C4-2B (cell line): ENCODE results near the gene HHEX.
"Not testable (repeated sequence)": the region's sequence is repeated elsewhere in the genome, so short reads cannot be mapped to it uniquely, and the experiment has no call there.

ENCODE experiments used
- H3K27ac ChIP-seq: fragments of 450-650 bp; 2 replicates; pipeline ENCODE4 v1.5.1; 2017
- CTCF ChIP-seq: fragments of 450-650 bp; conservative IDR thresholded peaks from 2 replicates; pipeline ENCODE4 v1.5.1; 2017; ENCODE audit warnings: mild to moderate bottlenecking
- ZFX ChIP-seq: fragments of 450-650 bp; IDR thresholded peaks from 2 replicates; pipeline ENCODE4 v1.6.1; 2017

The HHEX gene

GRCh38 chr10:92689663-92690210 lies at the start of gene HHEX:
HHEX (plus strand) TSS chr10:92689955; CDS start chr10:92689987, 32 bp downstream.
- H3K27ac ChIP-seq = no peak within 1 kb of the TSS
- TF ChIP-seq CTCF (no peak), ZFX (no peak)

DNA sequence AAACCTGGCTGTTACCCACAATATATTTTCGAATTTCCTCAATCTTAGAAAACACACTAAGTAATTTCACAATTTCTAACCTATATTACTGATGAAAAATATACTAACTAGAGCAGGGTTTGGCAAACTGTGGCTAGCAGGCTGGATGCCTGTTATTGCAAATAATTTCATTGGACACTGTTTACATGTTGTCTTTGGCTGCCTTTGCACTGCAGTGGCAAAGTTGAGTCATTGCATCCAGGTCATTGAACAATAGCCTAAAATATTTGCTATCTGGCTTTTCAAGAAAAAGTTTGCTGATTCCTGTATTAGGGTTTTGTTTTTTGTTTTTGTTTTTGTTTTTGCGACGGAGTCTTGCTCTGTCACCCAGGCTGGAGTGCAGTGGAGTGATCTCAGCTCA lies 49.6 kb upstream of the HHEX start:
- TF ChIP-seq CTCF (no peak), ZFX (no peak)
- H3K27ac ChIP-seq = no peak overlapping the region

- no peak overlapping the region for H3K27ac ChIP-seq
- TF ChIP-seq ZFX = no peak
- TF ChIP-seq CTCF = no peak
These were observed 48.3 kb upstream of the HHEX start for GRCh38 chr10:92641492-92641891.

DNA sequence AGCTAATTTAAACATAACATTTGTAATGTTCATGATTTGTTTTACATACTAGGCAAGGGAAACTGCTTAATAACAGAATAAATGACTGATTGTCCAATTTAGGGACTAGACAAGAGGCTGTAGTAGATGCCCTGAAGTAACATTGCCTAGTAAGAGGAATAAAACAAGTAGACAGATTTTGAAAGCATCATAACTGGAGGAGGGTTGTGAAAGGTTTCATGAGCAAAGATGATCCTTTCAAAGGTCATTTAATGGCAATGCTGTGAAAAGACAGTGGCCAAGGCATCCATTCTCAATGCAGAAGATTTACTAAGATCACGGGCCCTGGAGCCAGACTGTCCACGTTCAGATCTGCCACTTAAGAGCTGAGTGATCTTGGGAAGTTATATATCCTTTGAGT lies 44.8 kb upstream of the HHEX start:
- no peak for TF ChIP-seq ZFX
- TF ChIP-seq CTCF = peak; percentile 42; the same call in 1 of the 2 replicates
- H3K27ac ChIP-seq = no peak overlapping the region

DNA sequence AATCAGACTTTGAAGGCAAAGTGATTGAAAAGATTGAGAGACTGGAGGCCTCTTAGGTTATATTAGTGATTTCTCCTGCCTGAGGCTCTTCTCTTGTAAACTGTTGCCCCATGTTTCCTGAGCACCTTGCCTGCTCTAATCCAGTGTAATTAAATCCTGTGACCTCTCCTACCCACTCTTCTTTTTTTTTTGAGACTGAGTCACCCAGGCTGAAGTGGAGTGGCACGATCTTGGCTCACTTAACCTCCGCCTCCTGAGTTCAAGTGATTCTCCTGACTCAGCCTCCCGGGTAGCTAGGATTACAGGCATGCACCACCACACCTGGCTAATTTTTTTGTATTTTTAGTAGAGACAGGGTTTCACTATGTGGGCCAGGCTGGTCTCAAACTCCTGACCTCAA lies 38.9 kb upstream of the HHEX start:
- not testable (repeated sequence) for H3K27ac ChIP-seq

GRCh38 chr10:92655426-92655825 lies 34.3 kb upstream of the HHEX start:
- TF ChIP-seq CTCF (no peak), ZFX (no peak)
- H3K27ac ChIP-seq = no peak overlapping the region

DNA sequence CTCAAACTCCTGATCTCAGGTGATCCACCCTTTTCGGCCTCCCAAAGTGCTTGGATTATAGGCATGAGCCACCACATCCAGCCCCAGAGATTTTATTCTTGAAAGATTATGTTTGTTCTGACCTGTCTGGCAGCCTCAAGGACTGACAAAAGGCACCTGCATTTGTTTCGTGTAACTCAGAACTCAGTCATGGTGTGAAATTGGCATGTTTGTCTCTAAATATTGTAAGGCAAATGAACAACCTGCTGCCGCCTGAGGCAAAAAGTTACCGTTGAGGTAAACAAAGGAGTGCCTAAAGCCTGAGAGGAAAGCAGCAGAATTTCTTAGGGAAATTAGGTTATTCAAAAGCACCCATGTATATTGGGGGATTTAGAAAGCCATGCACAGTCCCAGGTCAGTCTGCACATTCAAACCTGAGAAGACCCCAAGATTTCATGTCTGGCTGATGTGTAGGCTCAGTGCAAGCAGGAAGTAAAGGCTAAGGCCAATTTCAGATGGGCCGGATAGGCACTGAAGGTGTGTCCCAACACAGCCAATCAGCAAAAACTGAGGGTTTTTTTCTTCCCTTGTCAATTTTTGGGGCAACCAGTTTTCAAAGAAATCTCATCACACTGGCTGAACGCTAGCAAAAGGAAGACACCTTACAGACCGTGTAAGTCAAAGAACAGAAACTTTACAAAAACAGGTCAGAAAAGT lies 33.3 kb upstream of the HHEX start:
- H3K27ac ChIP-seq = no peak overlapping the region
- TF ChIP-seq CTCF (no peak), ZFX (no peak)

DNA sequence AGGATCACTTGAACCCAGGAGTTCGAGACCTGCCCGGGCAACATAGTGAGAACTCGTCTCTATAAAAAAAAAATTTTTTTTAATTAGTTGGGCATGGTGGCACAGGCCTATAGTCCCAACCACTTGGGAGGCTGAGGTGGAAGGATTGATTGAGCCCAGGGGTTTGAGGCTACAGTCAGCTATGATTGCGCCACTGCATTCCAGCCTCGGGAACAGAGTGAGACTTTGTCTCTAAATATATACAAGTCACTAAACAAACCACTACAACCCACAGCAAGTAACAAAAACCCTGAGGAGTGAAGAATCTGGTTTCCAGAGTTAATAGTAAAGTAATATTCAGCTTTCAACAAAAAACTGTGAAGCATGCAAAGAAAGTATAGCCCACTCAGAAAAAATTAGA lies 32.7 kb upstream of the HHEX start:
- TF ChIP-seq CTCF = no peak
- no peak for TF ChIP-seq ZFX
- H3K27ac ChIP-seq = no peak overlapping the region
